HepG2 (cell line): ENCODE measurements around the gene PRR9. TPM values are rescaled to one million over a fixed set of nuclear protein-coding genes. Genes with fewer than 3 reads are reported as not detected.

Experiments used
- ATAC-seq: fragments of 200-7000 bp; cut with Tn5 transposase; 3 replicates; pipeline ENCODE4 v1.9.1; 2020; ENCODE audit warnings: mild to moderate bottlenecking, moderate library complexity
- BruUV-seq: library from RNA; stranded (reverse); fragments of 400-500 nt; replicated peaks from 2 replicates; lab custom pipeline; 2021; lab: Mats Ljungman, UMichigan
- CTCF ChIA-PET: fragments of 300-600 bp; formaldehyde crosslinking; extraction: SDS; loops from one replicate; lab custom pipeline; 2021; ENCODE audit warnings: low total read pairs, inconsistent platforms, low intra/inter-chr PET ratio; lab: Yijun Ruan, JAX
- POLR2A ChIA-PET: fragments of 350-600 bp; sonication (Branson Sonifier 250); formaldehyde crosslinking; loops from one replicate; lab custom pipeline; 2020; ENCODE audit warnings: antibody characterized with exemption, inconsistent platforms; lab: Yijun Ruan, JAX
- DNase-seq: peaks from one replicate; pipeline ENCODE4 v3.0.0-alpha.2; 2015; ENCODE audit warnings: low spot score
- FAIRE-seq: peaks from 3 replicates; lab custom pipeline; 2011; peaks lifted over from hg19 to GRCh38; lab: Jason Lieb, UNC
- H2AFZ ChIP-seq: one replicate; pipeline ENCODE4 v1.6.1; 2011; ENCODE audit warnings: low read length, inconsistent platforms
- H3K27ac ChIP-seq: fragments of 300-600 bp; 3 replicates; pipeline ENCODE4 v1.8.0; 2011; ENCODE audit warnings: mixed run types, mild to moderate bottlenecking, mixed read lengths, low read length, inconsistent platforms; ENCODE audit not compliant: insufficient read depth; ENCODE audit errors: extremely low read length
- H3K27me3 ChIP-seq, 2 experiments: fragments of 200-600 bp in 1 of 2; 2 replicates in 1 of 2; 3 replicates in 1 of 2; pipeline versions ENCODE4 v1.6.0 to v1.8.0; 2011; ENCODE audit warnings: low read length in 2 of 2, mild to moderate bottlenecking in 2 of 2, moderate library complexity in 2 of 2, inconsistent platforms in 1 of 2; ENCODE audit not compliant: insufficient read depth in 2 of 2, control insufficient read depth in 1 of 2
- H3K36me3 ChIP-seq, 2 experiments: fragments of 200-600 bp in 1 of 2; replicated peaks in 1 of 2; 2 replicates in 1 of 2; 3 replicates in 1 of 2; pipeline versions ENCODE4 v1.5.1 to v1.8.0; 2011; ENCODE audit warnings: low read length in 2 of 2, inconsistent platforms in 1 of 2; ENCODE audit not compliant: insufficient read depth in 2 of 2, control insufficient read depth in 1 of 2
- H3K4me1 ChIP-seq: 2 replicates; pipeline ENCODE4 v1.5.1; 2012; ENCODE audit warnings: low read length, inconsistent platforms; ENCODE audit not compliant: insufficient read depth
- H3K4me2 ChIP-seq: 2 replicates; pipeline ENCODE4 v1.6.0; 2011; ENCODE audit warnings: low read depth, low read length, inconsistent platforms
- H3K4me3 ChIP-seq, 3 experiments: fragments of 200-600 bp in 1 of 3; sonication (generic), shearing (Covaris generic) in 1 of 3; replicated peaks in 1 of 3; 2 replicates each; pipeline ENCODE4 v1.5.1; 2011 to 2016; ENCODE audit warnings: low read length in 3 of 3, inconsistent platforms in 2 of 3, low read depth in 2 of 3, mild to moderate bottlenecking in 2 of 3, control low read depth in 1 of 3, mixed read lengths in 1 of 3; ENCODE audit not compliant: insufficient read depth in 1 of 3
- H3K79me2 ChIP-seq: one replicate; pipeline ENCODE4 v1.6.1; 2011; ENCODE audit warnings: low read length, inconsistent platforms; ENCODE audit not compliant: insufficient read depth
- H3K9ac ChIP-seq: 2 replicates; pipeline ENCODE4 v1.6.0; 2011; ENCODE audit warnings: mild to moderate bottlenecking, low read depth, low read length, inconsistent platforms; ENCODE audit not compliant: insufficient read depth
- H3K9me3 ChIP-seq: 2 replicates; pipeline ENCODE4 v1.5.1; 2012; ENCODE audit warnings: mild to moderate bottlenecking, low read length
- H4K20me1 ChIP-seq: 2 replicates; pipeline ENCODE4 v1.6.0; 2011; ENCODE audit warnings: inconsistent platforms, mild to moderate bottlenecking, low read length, moderate library complexity; ENCODE audit not compliant: insufficient read depth
- SMARCE1 ChIP-seq: fragments of 450-650 bp; IDR thresholded peaks from 2 replicates; pipeline ENCODE4 v1.6.1; 2017; ENCODE audit warnings: borderline replicate concordance
- TBX3 ChIP-seq: fragments of 450-650 bp; IDR thresholded peaks from 2 replicates; pipeline ENCODE4 v1.6.1; 2017; ENCODE audit warnings: antibody characterized with exemption, mild to moderate bottlenecking, inconsistent platforms, borderline replicate concordance
- ZIK1 ChIP-seq: sonication (generic); formaldehyde crosslinking; IDR thresholded peaks from 2 replicates; pipeline ENCODE4 v1.5.0; 2020; ENCODE audit warnings: mild to moderate bottlenecking, low read depth, missing genetic modification reagents, borderline replicate concordance
- ZNF234 ChIP-seq: sonication (generic); formaldehyde crosslinking; conservative IDR thresholded peaks from 2 replicates; pipeline ENCODE4 v1.5.1; 2020; ENCODE audit warnings: mild to moderate bottlenecking, missing genetic modification reagents
- ZNF556 ChIP-seq: sonication (generic); formaldehyde crosslinking; IDR thresholded peaks from 2 replicates; pipeline ENCODE4 v1.4.0; 2020; ENCODE audit warnings: mild to moderate bottlenecking, missing genetic modification reagents, borderline replicate concordance
- WGBS: methylation state at CpG from one replicate; pipeline ENCODE4 v1.1.6; 2017; ENCODE audit warnings: low lambda C conversion rate; 5-methylcytosine and 5-hydroxymethylcytosine counted together
- in situ Hi-C: cut with HindIII; loops from 2 replicates; pipeline ENCODE4 v1.10.0; 2017; ENCODE audit warnings: low pct_unique_long_range_greater_than_20kb; ENCODE audit not compliant: extremely low pct_ligation_motif_present
- intact Hi-C: fragments of 100-400 bp; cut with micrococcal nuclease; formaldehyde crosslinking; loops from one replicate; pipeline ENCODE4 v1.10.0; 2022; ENCODE audit not compliant: unreplicated experiment
- polyA plus RNA-seq, 8 experiments: library from polyadenylated mRNA; depleted of rRNA in 3 of 8; stranded (reverse) in 7 of 8; unstranded in 1 of 8; fragments of >200 nt; fragmentation: Illumina TruSeq in 4 of 8; extraction: Trizol in 4 of 8; gene quantifications; 2 replicates each; pipeline versions ENCODE4 v1.2.1 to v1.2.3, GENCODE V29; 2011 to 2016; ENCODE audit warnings: low read depth in 4 of 8, missing spikeins in 1 of 8, mixed read lengths in 1 of 8; ENCODE audit not compliant: insufficient read depth in 1 of 8
- total RNA-seq, 5 experiments: library from RNA; depleted of rRNA; stranded (reverse); fragments of >200 nt; fragmentation: Illumina TruSeq; extraction: Trizol; gene quantifications; 2 replicates each; pipeline ENCODE4 v1.2.3, GENCODE V29; 2016; ENCODE audit warnings: low read depth in 1 of 5
- TF ChIP-seq, protein P1 (sequence below): IDR thresholded peaks from 2 replicates; pipeline ENCODE4 v1.6.1; 2016; ENCODE audit warnings: missing compliant biosample characterization, missing genetic modification reagents, borderline replicate concordance
- TF ChIP-seq, protein P2 (sequence below): sonication (generic); formaldehyde crosslinking; IDR thresholded peaks from 2 replicates; pipeline ENCODE4 v1.4.0; 2020; ENCODE audit warnings: missing genetic modification reagents
- TF ChIP-seq, protein P3 (sequence below): sonication (generic); formaldehyde crosslinking; IDR thresholded peaks from 2 replicates; pipeline ENCODE4 v1.5.0; 2020; ENCODE audit warnings: mild to moderate bottlenecking, missing genetic modification reagents, moderate library complexity
- TF ChIP-seq, protein P4 (sequence below): sonication (generic); formaldehyde crosslinking; IDR thresholded peaks from 2 replicates; pipeline ENCODE4 v1.4.0; 2020; ENCODE audit warnings: missing genetic modification reagents, borderline replicate concordance

Gene PRR9
- total and polyA plus RNA-seq, 2 of the 13 experiments (the other 11 are each of a cell fraction or from before 2014, with no cell fraction given) = not detected

DNA sequence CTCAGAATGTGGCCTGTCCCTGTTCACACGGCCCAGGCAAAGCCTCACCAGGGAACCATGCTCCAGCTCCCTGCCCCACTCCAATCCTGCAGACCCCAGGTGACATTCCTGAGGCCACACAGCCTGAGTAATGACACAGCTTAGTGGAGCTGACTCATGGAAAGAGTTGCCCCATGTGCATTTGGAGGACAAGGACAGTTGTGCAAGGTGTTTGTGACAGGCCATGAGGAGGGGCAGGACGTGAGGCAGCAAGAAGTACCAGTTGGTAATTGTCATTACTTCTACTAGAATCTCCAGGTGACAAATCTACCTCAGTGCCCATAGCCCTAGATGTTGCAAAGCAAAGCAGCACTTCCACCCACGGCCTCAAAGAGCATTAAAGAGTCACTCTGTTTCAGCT is 15.2 kb downstream of the PRR9 start (continued):
- TF ChIP-seq, protein P1, sequence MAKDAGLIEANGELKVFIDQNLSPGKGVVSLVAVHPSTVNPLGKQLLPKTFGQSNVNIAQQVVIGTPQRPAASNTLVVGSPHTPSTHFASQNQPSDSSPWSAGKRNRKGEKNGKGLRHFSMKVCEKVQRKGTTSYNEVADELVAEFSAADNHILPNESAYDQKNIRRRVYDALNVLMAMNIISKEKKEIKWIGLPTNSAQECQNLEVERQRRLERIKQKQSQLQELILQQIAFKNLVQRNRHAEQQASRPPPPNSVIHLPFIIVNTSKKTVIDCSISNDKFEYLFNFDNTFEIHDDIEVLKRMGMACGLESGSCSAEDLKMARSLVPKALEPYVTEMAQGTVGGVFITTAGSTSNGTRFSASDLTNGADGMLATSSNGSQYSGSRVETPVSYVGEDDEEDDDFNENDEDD (CRISPR knock-in tag) = no peak
- no peak for TF ChIP-seq TBX3
- no peak for TF ChIP-seq ZIK1
- TF ChIP-seq ZNF556 (CRISPR knock-in tag) = no peak
- TF ChIP-seq, all 625 proteins: peak for 0

DNA sequence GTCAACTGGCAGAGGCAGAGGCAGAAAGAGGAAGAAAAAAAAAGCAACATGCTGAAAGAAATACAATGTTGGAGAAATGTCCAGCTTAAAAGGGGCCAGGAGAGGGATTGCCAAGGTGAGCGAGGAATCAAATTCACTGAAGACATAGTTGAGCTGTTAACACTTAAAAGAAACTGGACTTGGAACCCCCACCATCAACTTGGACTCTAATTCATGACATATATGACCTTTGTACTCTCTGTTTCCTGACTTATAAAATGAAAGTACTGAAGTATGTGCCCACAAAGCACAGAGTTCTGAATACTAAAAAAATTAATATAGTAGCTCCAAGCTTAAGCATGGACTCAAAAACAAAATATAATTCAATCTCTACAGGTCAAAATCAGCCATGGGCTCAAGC is 16.1 kb downstream of the PRR9 start:
- Histone ChIP-seq H3K4me1 (no peaks in the 10 kb centered on the region), H2AFZ (no peak overlapping the region), H4K20me1 (no peaks in the 10 kb centered on the region), H3K27ac (no peak overlapping the region), H3K9ac (no peak overlapping the region), H3K79me2 (no peaks in the 10 kb centered on the region), H3K36me3 (no peaks in the 10 kb centered on the region), H3K4me3 (no peak overlapping the region), H3K4me2 (no peak overlapping the region), H3K27me3 (no peaks in the 10 kb centered on the region; a peak in 1 of 5 replicates), H3K9me3 (no peaks in the 10 kb centered on the region)
- ChIA-PET CTCF (no interaction called here), POLR2A (no interaction called here)
- DNase-seq (no peak), ATAC-seq (no peak), FAIRE-seq (no peak)
- in situ Hi-C loops (no loop called here), intact Hi-C loops (no loop called here)
- no TSS peak for BruUV-seq
- TF ChIP-seq, protein P2, sequence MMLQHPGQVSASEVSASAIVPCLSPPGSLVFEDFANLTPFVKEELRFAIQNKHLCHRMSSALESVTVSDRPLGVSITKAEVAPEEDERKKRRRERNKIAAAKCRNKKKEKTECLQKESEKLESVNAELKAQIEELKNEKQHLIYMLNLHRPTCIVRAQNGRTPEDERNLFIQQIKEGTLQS = no peak
- 76% methylated on average over 1 of the region's 1 CpG for WGBS

DNA sequence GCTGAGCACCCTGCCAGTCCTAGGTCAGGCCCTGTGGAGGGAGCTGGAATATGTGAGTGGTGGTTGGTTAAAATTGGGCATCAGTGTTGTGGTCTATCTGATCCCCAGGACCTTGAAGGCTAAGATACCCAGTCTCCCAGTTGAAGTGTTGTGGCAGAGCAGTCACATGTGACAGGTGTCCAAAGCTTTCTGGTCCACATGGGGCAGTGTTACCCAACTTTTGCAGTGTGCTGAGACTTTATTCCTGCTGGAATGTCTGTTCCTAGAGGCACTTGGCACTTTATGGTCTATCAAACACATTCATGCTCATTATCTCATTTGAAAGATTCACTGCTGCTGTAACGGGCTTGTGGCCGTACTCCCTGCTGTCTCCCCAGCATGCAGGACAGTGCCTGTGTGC is 21.1 kb downstream of the PRR9 start:
- WGBS = 11% methylated on average over 2 of the region's 2 CpGs
- H4K20me1 ChIP-seq = no peaks in the 10 kb centered on the region
- no peak for DNase-seq
- no peaks in the 10 kb centered on the region for H3K9me3 ChIP-seq
- ChIA-PET CTCF (no interaction called here), POLR2A (no interaction called here)
- H3K79me2 ChIP-seq = no peaks in the 10 kb centered on the region
- no peak for FAIRE-seq
- ATAC-seq = peak; percentile 71
- H3K4me1 ChIP-seq = no peaks in the 10 kb centered on the region
- no peak overlapping the region for H2AFZ ChIP-seq
- BruUV-seq = no TSS peak
- intact Hi-C loops = no loop called here
- no peak overlapping the region for H3K4me3 ChIP-seq
- no peak overlapping the region for H3K9ac ChIP-seq
- H3K4me2 ChIP-seq = no peak overlapping the region
- no peaks in the 10 kb centered on the region for H3K36me3 ChIP-seq
- H3K27me3 ChIP-seq = no peaks in the 10 kb centered on the region; a peak in 1 of 5 replicates
- in situ Hi-C loops = no loop called here
- no peak overlapping the region for H3K27ac ChIP-seq
- TF ChIP-seq ZNF234 (CRISPR knock-in tag) (no peak), SMARCE1 (no peak)
- TF ChIP-seq, protein P3, sequence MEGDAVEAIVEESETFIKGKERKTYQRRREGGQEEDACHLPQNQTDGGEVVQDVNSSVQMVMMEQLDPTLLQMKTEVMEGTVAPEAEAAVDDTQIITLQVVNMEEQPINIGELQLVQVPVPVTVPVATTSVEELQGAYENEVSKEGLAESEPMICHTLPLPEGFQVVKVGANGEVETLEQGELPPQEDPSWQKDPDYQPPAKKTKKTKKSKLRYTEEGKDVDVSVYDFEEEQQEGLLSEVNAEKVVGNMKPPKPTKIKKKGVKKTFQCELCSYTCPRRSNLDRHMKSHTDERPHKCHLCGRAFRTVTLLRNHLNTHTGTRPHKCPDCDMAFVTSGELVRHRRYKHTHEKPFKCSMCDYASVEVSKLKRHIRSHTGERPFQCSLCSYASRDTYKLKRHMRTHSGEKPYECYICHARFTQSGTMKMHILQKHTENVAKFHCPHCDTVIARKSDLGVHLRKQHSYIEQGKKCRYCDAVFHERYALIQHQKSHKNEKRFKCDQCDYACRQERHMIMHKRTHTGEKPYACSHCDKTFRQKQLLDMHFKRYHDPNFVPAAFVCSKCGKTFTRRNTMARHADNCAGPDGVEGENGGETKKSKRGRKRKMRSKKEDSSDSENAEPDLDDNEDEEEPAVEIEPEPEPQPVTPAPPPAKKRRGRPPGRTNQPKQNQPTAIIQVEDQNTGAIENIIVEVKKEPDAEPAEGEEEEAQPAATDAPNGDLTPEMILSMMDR (CRISPR knock-in tag) = 0 out of 2 replicates have a peak, but pooled peaks have one; percentile 22
- TF ChIP-seq, protein P4, sequence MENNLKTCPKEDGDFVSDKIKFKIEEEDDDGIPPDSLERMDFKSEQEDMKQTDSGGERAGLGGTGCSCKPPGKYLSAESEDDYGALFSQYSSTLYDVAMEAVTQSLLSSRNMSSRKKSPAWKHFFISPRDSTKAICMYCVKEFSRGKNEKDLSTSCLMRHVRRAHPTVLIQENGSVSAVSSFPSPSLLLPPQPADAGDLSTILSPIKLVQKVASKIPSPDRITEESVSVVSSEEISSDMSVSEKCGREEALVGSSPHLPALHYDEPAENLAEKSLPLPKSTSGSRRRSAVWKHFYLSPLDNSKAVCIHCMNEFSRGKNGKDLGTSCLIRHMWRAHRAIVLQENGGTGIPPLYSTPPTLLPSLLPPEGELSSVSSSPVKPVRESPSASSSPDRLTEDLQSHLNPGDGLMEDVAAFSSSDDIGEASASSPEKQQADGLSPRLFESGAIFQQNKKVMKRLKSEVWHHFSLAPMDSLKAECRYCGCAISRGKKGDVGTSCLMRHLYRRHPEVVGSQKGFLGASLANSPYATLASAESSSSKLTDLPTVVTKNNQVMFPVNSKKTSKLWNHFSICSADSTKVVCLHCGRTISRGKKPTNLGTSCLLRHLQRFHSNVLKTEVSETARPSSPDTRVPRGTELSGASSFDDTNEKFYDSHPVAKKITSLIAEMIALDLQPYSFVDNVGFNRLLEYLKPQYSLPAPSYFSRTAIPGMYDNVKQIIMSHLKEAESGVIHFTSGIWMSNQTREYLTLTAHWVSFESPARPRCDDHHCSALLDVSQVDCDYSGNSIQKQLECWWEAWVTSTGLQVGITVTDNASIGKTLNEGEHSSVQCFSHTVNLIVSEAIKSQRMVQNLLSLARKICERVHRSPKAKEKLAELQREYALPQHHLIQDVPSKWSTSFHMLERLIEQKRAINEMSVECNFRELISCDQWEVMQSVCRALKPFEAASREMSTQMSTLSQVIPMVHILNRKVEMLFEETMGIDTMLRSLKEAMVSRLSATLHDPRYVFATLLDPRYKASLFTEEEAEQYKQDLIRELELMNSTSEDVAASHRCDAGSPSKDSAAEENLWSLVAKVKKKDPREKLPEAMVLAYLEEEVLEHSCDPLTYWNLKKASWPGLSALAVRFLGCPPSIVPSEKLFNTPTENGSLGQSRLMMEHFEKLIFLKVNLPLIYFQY (CRISPR knock-in tag) = no peak
